ENCODE results near the gene APOBR.
"Not testable (repeated sequence)": the region's sequence is repeated elsewhere in the genome, so short reads cannot be mapped to it uniquely, and the experiment has no call there.

APOBR gene
- total RNA-seq, result 12.3 to 30.4 reads per million in 2 donors

- DNase-seq, result peak; percentile 77
Observed at GRCh38 chr16:28494121-28494851, at the start of gene APOBR. TSS of gene APOBR (plus strand) at chr16:28494643. CDS start at chr16:28494682, 39 bp downstream.

DNA sequence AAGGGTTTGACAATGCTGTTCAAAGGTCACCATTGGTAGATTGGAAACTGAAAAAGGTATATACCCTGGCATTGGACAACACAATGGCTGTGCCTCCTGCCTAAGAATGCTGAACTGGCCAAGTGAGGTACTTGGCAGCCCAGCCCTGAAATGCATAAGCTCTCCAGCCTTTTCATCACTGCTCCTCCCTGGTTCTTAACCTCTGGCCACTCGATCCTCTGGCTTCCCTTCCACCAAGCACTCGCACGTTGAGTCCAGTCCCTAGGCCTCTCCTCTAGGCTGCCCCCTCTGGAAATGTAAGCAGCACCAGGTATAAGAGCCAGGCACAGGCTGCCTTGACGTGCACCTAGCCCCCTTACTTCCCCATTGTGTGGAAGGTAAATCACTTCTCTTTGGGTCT, 48.1 kb upstream of the APOBR start:
- not testable (repeated sequence) for DNase-seq

- DNase-seq, result not testable (repeated sequence)
Observed at GRCh38 chr16:28447081-28447480, 47.4 kb upstream of the APOBR start.

- DNase-seq, result no peak
Observed at GRCh38 chr16:28473714-28474265, 20.7 kb upstream of the APOBR start.

DNA sequence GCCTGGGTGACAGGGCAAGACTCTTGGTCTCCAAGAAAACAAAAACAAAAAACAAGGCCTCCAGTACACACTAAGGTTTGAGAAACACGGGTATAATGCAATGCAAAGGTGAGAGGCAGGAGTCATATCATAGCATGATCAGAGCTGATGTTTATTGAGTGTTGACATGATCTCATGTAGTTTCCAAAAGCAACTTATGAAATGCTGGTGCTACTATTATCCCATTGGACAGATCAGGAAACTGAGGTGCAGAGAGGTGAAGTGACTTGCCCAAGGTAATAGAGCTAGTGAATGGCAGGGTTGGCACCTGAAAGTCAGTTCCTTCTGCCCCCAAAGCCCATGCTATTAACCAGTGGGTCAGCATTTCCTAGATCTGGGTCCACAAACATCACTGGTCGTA, 19.2 kb upstream of the APOBR start:
- no peak for DNase-seq

- DNase-seq, result no peak
Observed at GRCh38 chr16:28477311-28477920, 17.0 kb upstream of the APOBR start.

GRCh38 chr16:28478506-28479180, 15.8 kb upstream of the APOBR start:
- DNase-seq, result no peak

GRCh38 chr16:28482026-28482425, 12.4 kb upstream of the APOBR start:
- no peak for DNase-seq

DNA sequence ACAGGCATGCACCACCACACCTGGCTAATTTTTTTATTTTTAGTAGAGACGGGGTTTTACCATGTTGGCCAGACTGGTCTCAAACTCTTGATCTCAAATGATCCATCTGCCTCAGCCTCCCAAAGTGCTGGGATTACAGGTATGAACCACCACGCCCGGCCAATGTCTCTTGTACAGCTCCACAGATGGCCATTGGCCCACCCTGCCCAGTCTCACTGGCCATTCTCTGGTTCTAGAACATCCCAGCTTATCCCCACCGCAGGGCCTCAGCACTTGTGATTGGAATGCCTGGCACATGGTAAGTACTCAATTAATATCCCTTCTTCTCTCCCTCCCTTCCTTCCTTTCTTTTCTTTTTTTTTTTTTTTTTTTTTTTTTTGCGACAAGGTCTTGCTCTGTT, 11.1 kb upstream of the APOBR start:
- DNase-seq, result not testable (repeated sequence)

DNA sequence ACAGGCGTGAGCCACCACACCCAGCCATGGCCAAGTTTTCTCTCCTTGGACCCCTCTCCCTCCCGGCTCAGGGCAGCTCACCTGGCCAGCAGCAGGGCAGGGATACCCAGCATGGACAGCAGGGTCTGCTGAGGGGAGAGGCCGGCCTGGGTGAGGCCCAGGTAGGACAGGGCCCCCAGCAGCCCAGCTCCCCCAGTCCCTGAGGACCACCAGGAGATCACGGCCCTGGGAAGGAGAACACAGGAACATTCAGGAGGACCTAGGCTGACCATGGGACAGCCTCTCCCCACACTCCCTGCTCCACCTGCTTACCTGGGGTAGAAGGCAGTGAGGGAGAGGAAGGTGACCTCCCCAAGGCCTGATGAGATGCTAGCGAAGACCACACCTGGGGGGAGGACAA, 8.2 kb upstream of the APOBR start:
- no peak for DNase-seq

DNA sequence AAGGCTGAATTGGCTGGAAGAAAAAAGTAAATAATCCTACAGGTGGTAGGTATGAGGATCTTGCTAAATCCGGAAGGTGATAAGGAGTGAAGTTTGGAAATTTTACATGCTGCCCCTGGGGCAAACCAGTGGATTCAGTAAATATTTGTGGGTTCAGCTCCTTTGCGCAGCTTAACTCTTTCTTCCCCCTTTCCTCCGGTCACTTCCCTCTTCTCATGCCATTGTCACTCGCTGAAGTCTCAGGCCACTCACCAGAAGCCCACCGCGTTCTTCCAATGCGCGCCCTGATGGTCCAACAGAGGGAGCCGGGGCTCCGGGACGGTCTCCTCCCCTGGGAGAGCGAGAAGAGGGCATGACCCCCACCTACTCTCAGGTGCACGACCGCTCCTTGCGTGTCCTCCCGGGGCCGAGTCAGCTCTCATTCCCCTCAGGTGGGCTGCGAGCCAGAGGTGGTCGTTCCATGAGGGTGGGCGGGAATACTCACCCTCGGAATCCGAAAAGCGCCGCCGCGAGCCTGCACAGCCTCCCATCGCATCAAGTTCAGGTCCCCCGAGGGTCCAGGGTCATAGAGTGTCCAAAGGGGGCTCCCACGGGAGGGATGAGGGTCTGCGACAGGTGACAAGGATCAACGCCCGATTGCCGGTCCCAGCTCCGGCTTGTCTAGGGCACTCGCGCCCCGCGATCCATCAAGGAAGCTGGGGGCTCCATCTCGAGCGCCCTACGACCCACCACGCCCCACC, 3.0 kb upstream of the APOBR start:
- no peak for DNase-seq

DNA sequence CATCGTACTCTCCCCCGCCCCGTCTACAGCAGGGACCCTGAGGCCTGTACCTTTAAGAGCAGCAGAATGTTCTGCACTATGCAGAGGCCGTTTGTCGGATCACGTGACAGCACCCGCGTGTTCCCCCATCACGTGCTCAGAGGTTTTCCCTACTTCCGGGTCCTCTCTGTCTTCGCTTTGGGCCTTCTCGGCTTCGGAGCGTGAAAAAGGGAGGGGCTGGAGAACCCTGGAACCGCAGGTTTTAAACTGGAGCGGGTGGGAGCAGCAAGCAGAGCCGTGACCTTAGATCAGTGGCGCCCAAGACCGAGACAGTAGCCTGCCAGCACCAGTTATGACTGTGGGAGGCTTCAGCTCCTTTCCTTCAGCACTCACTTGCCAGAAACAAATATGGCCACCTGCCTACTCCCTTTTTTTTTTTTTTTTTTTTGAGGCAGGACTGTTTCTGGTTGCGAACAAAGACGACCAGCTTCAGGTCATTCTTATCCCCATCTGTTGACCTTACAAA, 2.4 kb upstream of the APOBR start, which contains the start of gene CLN3:
Gene CLN3 (minus strand): TSS at position 105 of the 505 bp plus-strand sequence. CDS start 315 bp downstream, outside the sequence.
- DNase-seq, result peak; percentile 72

DNA sequence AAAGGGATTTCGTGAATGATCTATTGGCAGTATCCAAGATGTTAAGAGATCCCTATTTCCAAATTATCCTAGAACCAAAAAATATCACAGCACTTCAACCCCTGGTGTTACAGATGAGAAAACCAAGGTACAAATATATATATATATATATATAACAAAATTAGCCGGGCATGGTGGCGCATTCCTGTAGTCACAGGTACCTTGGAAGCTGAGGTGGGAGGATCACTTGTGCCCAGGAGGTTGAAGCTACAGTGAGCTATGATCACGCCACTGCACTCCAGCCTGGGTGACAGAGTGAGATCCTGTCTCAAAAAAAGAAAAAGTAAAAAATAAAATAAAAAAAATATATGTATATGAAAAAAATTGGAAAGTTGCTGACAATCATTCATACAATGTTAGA, 1.9 kb upstream of the APOBR start:
- no peak for DNase-seq

- no peak for DNase-seq
Observed at GRCh38 chr16:28495098-28495793, 803 bp downstream of the APOBR start.

- DNase-seq, result no peak
Observed at GRCh38 chr16:28495795-28496749, 1.6 kb downstream of the APOBR start.

DNA sequence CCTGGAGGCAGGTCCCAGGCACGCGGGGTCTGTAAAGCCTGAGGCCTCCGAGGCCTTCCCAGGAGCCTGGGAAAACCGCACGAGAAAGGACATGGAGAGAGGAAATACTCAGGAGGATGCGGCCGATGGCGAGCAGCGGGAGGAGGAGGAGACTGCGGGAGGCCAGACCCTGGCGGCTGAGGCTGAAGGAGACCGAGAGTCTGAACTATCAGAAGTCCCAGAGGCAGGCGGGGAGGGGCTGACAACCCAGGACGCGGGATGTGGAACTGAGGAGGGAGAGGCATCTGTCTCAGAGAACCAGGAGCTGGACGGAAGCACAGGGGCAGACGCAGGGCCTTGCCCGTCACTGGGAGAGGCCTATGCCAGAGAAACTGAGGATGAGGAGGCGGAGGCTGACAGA, 2.4 kb downstream of the APOBR start:
- DNase-seq, result no peak

DNA sequence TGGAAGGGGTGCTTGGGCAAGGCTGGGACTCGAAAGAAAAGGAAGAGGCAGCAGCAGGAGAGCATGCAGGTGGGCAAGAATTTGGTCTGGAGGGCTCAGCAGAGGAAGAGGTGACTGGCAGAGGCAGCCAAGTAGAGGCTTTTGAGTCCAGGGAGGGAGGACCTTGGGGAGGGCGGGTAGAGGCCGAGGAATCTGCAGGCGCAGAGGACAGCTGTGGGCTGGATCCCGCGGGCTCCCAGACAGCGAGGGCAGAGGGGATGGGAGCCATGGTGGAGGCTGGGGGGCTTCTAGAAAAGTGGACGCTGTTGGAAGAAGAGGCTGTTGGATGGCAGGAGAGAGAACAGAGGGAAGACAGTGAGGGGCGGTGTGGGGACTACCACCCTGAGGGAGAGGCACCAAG, 2.9 kb downstream of the APOBR start:
- DNase-seq, result no peak

GRCh38 chr16:28497861-28498599, 3.6 kb downstream of the APOBR start:
- DNase-seq, result no peak

GRCh38 chr16:28498666-28499381, 4.4 kb downstream of the APOBR start:
- no peak for DNase-seq

All from T-helper 9 cell (primary cell).